AG10803 (cell line): ENCODE data around the gene BLID.

Source experiments
- DNase-seq: peaks from one replicate; pipeline ENCODE4 v3.0.0; 2010; ENCODE audit warnings: low read depth
- H3K4me3 ChIP-seq: 2 replicates; pipeline ENCODE4 v1.5.1; 2011; ENCODE audit warnings: mild to moderate bottlenecking, low read length, control low read depth
- TF ChIP-seq, protein P1 (sequence below): conservative IDR thresholded peaks from 2 replicates; pipeline ENCODE4 v1.5.1; 2011; ENCODE audit warnings: mild to moderate bottlenecking, low read length, control low read depth, inconsistent platforms

The BLID gene

DNA sequence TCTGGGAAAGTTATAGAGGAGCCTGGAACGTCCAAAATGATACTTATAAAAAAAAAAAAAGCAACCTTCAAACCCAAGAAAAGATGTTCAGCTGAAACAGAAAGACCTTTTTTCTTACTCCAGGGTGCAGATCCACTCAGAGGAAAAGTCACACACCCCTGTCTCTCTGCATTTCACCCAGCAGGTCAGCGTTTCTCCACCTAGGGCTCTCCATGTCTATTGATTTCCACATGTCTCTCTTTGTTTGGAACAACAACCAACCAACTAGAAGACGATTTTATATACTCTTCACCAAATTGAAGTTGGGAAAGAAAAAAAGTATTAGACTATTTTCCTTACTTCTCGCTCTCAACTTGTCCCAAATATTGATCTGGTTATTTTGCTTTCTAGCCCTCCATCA lies 42.2 kb upstream of the BLID start:
- DNase-seq, result no peak
- TF ChIP-seq, protein P1, sequence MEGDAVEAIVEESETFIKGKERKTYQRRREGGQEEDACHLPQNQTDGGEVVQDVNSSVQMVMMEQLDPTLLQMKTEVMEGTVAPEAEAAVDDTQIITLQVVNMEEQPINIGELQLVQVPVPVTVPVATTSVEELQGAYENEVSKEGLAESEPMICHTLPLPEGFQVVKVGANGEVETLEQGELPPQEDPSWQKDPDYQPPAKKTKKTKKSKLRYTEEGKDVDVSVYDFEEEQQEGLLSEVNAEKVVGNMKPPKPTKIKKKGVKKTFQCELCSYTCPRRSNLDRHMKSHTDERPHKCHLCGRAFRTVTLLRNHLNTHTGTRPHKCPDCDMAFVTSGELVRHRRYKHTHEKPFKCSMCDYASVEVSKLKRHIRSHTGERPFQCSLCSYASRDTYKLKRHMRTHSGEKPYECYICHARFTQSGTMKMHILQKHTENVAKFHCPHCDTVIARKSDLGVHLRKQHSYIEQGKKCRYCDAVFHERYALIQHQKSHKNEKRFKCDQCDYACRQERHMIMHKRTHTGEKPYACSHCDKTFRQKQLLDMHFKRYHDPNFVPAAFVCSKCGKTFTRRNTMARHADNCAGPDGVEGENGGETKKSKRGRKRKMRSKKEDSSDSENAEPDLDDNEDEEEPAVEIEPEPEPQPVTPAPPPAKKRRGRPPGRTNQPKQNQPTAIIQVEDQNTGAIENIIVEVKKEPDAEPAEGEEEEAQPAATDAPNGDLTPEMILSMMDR, result no peak
- H3K4me3 ChIP-seq, result peak overlapping the region; percentile 47

DNA sequence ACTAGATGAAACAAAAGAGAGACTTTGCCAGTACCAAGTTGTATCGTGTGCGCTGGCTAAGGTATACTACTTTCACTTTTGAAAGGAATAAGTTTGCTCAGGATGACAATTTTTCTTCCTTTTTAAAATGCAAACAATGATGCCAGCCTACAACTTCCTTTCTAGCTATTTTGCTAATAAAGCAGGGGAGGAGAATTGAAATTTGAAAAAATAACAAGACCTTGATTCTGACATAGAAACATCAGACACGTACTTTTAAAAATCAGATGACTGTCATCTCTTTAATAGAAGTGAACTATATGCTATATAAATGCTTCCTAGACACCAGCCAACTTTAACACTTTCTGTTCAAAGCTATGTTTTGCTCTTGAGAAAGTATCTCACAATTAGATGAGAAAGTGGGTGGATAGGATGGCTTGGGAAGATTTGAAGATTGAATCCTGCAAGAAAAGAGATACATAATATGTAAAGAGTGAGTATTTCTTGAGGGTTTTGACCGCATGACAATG lies 41.7 kb upstream of the BLID start:
- H3K4me3 ChIP-seq, result peak overlapping the region; percentile 47
- no peak for DNase-seq
- TF ChIP-seq, protein P1, result no peak

DNA sequence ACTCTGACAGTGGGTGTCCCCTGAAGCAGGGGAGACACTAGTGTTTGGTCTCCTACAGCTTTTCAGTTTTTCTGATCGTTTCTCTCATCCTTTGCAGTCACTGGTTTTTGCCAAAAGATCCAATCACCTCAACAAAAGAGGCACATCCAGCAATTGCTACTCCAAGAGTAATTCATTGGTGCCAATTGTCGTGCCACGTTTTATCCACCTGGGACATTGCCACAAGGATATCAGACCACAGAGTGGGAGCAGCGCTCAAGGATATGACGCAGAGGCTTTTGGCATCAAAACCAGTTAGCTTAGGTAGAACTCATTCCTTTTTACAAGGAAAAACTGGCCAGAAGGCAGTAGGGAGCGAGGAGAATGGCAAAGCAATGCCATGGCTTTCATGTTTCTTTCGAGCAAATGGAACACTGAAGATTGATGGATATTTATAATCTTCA lies 40.9 kb upstream of the BLID start:
- peak; percentile 84 for DNase-seq

DNA sequence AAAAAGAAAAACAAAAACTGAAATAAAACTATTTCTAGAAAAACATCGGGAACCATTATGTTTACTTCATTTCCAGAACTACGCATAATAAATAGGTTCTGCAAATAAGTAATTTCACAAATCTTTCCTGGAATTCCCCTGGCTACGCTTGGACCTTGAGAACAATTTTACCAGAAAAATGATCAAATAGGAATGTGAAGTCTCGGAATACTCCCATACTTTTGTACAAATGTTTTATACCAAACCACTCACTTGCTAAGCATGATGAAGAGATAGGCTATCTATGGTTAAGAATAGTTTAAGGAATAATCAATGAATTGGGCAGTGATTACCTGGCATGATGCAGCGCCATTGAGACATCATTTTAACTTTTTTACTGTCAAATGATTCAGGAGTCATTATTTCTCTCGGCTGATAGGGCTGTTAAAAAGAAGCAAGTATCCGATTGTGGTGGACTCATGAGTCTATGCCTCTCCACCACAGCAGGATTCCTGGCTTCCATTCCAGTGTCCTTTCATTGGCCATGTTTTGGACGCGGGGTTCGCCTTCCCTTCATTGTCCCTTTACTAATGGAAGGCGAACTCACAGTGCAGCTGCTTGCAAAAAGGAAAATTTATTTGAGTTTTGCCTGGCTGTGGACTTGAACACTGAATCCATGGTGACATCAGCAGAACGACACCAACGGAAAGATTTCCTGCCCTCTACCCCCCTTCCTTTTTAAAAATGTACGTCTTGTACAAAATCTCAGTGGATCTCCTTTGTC lies 39.9 kb upstream of the BLID start:
- TF ChIP-seq, protein P1, result no peak
- H3K4me3 ChIP-seq, result peak overlapping the region; percentile 33
- DNase-seq, result no peak

More for the DNA sequence above, 40.9 kb upstream of the BLID start:
- H3K4me3 ChIP-seq, result peak overlapping the region; percentile 47
- TF ChIP-seq, protein P1, result no peak

DNA sequence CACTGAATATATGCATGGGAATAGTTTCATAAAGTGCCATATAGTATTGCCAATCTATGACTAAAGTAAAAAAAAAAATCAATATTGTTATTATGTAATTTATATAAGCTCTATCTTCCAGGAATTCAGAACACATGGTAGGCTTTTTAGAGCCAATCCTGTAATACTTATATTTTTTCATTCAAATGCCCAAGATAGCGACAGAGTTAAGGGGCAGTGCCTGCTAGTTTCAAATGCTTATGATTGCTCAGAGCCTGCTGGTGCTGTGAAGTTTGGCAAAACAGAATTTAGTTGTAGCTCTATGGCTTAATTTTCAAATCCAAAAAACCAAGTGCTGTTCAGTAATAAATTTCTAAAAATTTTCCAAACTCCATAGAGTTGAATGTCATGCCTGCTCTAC lies 39.0 kb upstream of the BLID start:
- DNase-seq, result no peak
- H3K4me3 ChIP-seq, result no peak overlapping the region
- TF ChIP-seq, protein P1, result no peak

DNA sequence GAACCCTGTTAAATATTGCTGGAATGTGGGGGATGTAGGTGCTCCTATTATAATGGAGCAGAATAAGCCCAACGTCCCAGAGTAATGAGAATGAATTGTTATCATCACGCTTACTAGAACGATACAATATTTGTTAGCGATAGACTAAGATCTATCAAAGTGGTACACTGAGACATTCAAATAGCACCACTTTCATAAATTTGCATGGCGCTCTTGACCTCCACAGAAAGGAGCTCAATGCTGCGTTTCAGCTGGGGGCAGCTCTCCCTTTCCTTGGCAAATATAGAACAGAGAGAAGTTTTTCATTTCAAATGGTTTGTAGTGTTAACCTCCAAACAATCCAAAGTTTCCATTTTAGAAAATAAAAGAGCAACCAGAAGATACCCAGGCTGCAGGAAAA lies 38.2 kb upstream of the BLID start:
- TF ChIP-seq, protein P1, result no peak
- DNase-seq, result no peak
- H3K4me3 ChIP-seq, result no peak overlapping the region

DNA sequence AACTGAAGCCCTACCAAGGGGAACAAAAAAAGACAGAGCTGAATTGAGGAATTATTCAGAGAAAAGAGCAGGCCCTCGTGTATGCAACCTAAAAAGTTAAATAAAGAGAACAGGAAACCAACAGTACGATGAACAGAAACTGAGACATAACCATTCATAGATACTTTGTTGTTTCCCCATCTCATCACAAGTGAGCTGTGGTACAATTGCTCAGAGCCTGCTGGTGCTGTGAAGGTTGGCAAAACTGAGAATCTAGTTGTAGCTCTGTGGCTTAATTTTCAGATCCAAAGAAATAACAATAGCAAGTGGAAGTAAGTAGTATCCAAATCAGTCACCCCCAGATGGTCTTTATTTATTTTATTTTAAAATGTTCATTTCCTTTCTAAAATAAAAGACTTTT lies 37.7 kb upstream of the BLID start:
- TF ChIP-seq, protein P1, result no peak
- no peak overlapping the region for H3K4me3 ChIP-seq
- no peak for DNase-seq
